Ishikawa (cell line): ENCODE data around the gene SPATS1.

ENCODE experiments used
- EP300 ChIP-seq: IDR thresholded peaks from 2 replicates; pipeline ENCODE4 v1.6.1; 2012; ENCODE audit warnings: borderline replicate concordance
- NFIC ChIP-seq: IDR thresholded peaks from 2 replicates; pipeline ENCODE4 v1.6.1; 2012
- TAF1 ChIP-seq: IDR thresholded peaks from 2 replicates; pipeline ENCODE4 v1.6.1; 2012; ENCODE audit warnings: low read depth, mild to moderate bottlenecking
- YY1 ChIP-seq: IDR thresholded peaks from 2 replicates; pipeline ENCODE4 v1.6.1; 2012; ENCODE audit warnings: low read depth

- TF ChIP-seq YY1 (no peak), TAF1 (no peak), NFIC (no peak), EP300 (no peak)
Observed at GRCh38 chr6:44316481-44316880, 26.0 kb upstream of the SPATS1 start.
